Smooth muscle cell (in vitro differentiated cells): ENCODE results near the gene RPP40. TPM values are rescaled to one million over a fixed set of nuclear protein-coding genes. Genes with fewer than 3 reads are reported as not detected.

ENCODE experiments used
- DNase-seq: peaks from one replicate; lab custom pipeline; 2025; ENCODE audit not compliant: unreplicated experiment; lab: John Stamatoyannopoulos, UW
- H2AFZ ChIP-seq: fragments of 200-600 bp; sonication (generic); 2 replicates; pipeline ENCODE4 v1.6.0; 2016; ENCODE audit warnings: antibody characterized with exemption, low read depth, mild to moderate bottlenecking
- H3F3A ChIP-seq: fragments of 200-600 bp; sonication (generic); 2 replicates; pipeline ENCODE4 v1.6.0; 2017; ENCODE audit warnings: antibody characterized with exemption, low read depth
- H3K27ac ChIP-seq: fragments of 200-600 bp; sonication (generic); 2 replicates; pipeline ENCODE4 v1.5.1; 2016; ENCODE audit warnings: low read depth, mild to moderate bottlenecking
- H3K27me3 ChIP-seq: fragments of 200-600 bp; sonication (generic); 2 replicates; pipeline ENCODE4 v1.6.1; 2016; ENCODE audit warnings: low read depth, mild to moderate bottlenecking
- H3K36me3 ChIP-seq: fragments of 200-600 bp; sonication (generic); 2 replicates; pipeline ENCODE4 v1.5.1; 2016; ENCODE audit warnings: low read depth
- H3K4me1 ChIP-seq: fragments of 200-600 bp; sonication (generic); 2 replicates; pipeline ENCODE4 v1.5.1; 2016; ENCODE audit warnings: low read depth
- H3K4me2 ChIP-seq: fragments of 200-600 bp; sonication (generic); 2 replicates; pipeline ENCODE4 v1.6.0; 2016; ENCODE audit warnings: mild to moderate bottlenecking
- H3K4me3 ChIP-seq: fragments of 200-600 bp; sonication (generic); 2 replicates; pipeline ENCODE4 v1.5.1; 2016; ENCODE audit warnings: mild to moderate bottlenecking
- H3K79me2 ChIP-seq: fragments of 200-600 bp; sonication (generic); 2 replicates; pipeline ENCODE4 v1.6.0; 2016; ENCODE audit warnings: low read depth, mild to moderate bottlenecking
- H3K9ac ChIP-seq: fragments of 200-600 bp; sonication (generic); 2 replicates; pipeline ENCODE4 v1.6.0; 2016; ENCODE audit warnings: low read depth
- H3K9me3 ChIP-seq: fragments of 200-600 bp; sonication (generic); replicated peaks from 2 replicates; pipeline ENCODE4 v1.5.1; 2016; ENCODE audit warnings: low read depth
- H4K20me1 ChIP-seq: fragments of 200-600 bp; sonication (generic); 2 replicates; pipeline ENCODE4 v1.6.0; 2016; ENCODE audit warnings: low read depth
- WGBS: methylation state at CpG from one replicate; pipeline ENCODE4 v1.1.7; 2016; ENCODE audit warnings: low lambda C conversion rate; 5-methylcytosine and 5-hydroxymethylcytosine counted together
- polyA plus RNA-seq: library from polyadenylated mRNA; unstranded; fragments of >200 nt; fragmentation: Nextera tagmentation; extraction: Ambion mirVana; gene quantifications from 2 replicates; pipeline ENCODE4 v1.2.1, GENCODE V29; 2016
- total RNA-seq: library from RNA; depleted of rRNA; stranded (reverse); fragments of >200 nt; gene quantifications from 2 replicates; pipeline ENCODE4 v1.2.3, GENCODE V29; 2014
- TF ChIP-seq, protein P1 (sequence below): fragments of 200-600 bp; sonication (generic); IDR thresholded peaks from 2 replicates; pipeline ENCODE4 v1.5.1; 2017; ENCODE audit warnings: borderline replicate concordance, mild to moderate bottlenecking, antibody characterized with exemption; ENCODE audit not compliant: insufficient read depth, poor library complexity, severe bottlenecking

Gene RPP40
- total and polyA plus RNA-seq, 2 experiments from 2014 or later: 6.7 to 7.7 TPM

DNA sequence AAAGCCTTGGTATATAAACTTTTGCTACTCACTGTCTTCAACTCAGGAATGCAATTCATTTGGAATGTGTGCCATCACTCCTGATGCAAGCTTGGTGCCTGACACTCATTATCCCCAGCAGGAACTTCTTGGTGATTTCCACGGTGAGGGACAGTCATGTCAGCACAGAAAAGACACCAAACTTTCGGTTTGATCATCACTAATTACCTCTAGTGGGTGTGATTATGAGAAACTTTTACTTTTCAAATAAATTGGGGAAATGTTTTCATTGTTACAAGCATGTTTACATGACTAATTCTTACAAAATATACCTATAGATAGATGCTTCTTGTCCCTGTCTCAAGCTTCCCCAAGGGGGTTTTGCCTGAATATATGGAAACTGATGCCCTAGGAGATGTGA is 40.9 kb downstream of the RPP40 start:
- no peak overlapping the region for H3K4me3 ChIP-seq
- TF ChIP-seq, protein P1, sequence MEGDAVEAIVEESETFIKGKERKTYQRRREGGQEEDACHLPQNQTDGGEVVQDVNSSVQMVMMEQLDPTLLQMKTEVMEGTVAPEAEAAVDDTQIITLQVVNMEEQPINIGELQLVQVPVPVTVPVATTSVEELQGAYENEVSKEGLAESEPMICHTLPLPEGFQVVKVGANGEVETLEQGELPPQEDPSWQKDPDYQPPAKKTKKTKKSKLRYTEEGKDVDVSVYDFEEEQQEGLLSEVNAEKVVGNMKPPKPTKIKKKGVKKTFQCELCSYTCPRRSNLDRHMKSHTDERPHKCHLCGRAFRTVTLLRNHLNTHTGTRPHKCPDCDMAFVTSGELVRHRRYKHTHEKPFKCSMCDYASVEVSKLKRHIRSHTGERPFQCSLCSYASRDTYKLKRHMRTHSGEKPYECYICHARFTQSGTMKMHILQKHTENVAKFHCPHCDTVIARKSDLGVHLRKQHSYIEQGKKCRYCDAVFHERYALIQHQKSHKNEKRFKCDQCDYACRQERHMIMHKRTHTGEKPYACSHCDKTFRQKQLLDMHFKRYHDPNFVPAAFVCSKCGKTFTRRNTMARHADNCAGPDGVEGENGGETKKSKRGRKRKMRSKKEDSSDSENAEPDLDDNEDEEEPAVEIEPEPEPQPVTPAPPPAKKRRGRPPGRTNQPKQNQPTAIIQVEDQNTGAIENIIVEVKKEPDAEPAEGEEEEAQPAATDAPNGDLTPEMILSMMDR: no peak
- no peaks in the 10 kb centered on the region for H3K27me3 ChIP-seq
- H3K36me3 ChIP-seq: no peaks in the 10 kb centered on the region
- no peaks in the 10 kb centered on the region for H3K9me3 ChIP-seq
- no peaks in the 10 kb centered on the region for H3K79me2 ChIP-seq
- H3K4me2 ChIP-seq: no peak overlapping the region
- WGBS: 51% methylated on average over 2 of the region's 2 CpGs
- DNase-seq: no peak
- H4K20me1 ChIP-seq: no peaks in the 10 kb centered on the region
- no peaks in the 10 kb centered on the region for H3F3A ChIP-seq
- no peak overlapping the region for H3K27ac ChIP-seq
- no peaks in the 10 kb centered on the region for H3K4me1 ChIP-seq
- no peak overlapping the region for H3K9ac ChIP-seq
- no peak overlapping the region for H2AFZ ChIP-seq

DNA sequence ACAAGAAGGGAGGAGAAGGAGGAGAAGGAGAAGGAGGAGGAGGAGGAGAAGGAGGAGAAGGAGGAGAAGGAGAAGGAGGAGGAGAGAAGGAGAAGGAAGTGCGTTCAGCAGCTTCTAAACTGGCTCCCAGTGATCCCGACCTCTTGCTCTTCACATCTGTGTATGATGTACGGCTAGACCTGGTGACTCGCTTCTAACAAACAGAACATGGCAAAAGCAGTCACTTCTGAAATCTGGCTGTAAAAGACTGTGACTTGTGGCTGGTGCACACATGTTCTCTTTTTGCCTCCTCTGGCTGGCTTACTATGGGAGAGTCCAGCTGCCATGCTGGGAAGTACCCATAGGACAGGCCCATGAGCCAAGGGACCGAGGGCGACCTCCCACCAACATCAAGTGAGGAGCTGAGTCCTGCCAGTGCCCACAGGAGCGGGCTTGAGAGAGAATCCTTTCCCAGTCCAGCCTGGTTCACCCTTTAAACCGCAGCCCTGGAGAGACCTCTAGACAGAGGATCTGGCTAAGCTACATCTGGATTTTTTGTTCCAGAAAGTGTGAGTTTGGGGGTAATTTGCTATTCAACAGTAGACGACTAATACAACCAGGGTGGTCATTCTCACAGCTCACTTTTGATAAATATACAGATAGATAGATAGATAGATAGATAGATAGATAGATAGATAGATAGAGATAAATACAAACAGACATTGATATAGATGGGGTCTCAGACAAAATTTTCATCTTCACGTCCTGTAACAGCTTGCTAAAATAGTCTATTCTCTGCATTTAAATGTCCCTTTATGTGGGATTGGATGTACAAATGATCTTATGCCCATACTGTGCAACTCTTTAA is 42.3 kb downstream of the RPP40 start:
- H3K36me3 ChIP-seq: no peaks in the 10 kb centered on the region
- H3K4me2 ChIP-seq: no peak overlapping the region
- H3K4me3 ChIP-seq: no peak overlapping the region
- H3K9ac ChIP-seq: no peak overlapping the region
- H3K27me3 ChIP-seq: no peaks in the 10 kb centered on the region
- H2AFZ ChIP-seq: no peak overlapping the region
- no peaks in the 10 kb centered on the region for H3F3A ChIP-seq
- TF ChIP-seq, protein P1: no peak
- H3K79me2 ChIP-seq: no peaks in the 10 kb centered on the region
- WGBS: 89% methylated on average over 10 of the region's 10 CpGs
- no peaks in the 10 kb centered on the region for H4K20me1 ChIP-seq
- H3K4me1 ChIP-seq: no peaks in the 10 kb centered on the region
- H3K9me3 ChIP-seq: no peaks in the 10 kb centered on the region
- H3K27ac ChIP-seq: no peak overlapping the region
- no peak for DNase-seq

DNA sequence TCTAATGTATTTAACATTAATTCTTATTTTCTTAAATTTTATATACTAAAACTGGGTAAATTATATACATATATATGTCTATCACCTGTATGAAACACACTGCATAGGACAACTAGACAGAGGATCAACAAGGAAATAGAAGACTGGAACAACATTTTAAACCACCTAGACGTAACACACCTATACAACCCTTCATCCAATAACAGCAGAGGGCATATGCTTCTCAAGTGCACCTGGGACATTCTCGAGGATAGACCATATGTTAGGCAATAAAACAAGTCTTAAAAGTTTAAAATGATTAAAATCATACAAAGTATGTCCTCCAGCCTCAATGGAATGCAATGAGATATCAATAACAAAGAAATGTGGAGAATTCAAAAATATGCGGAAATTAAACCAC is 45.2 kb downstream of the RPP40 start:
- TF ChIP-seq, protein P1: no peak
- H2AFZ ChIP-seq: no peak overlapping the region
- no peaks in the 10 kb centered on the region for H3K9me3 ChIP-seq
- no peak for DNase-seq
- H3K27ac ChIP-seq: no peak overlapping the region
- H3F3A ChIP-seq: no peaks in the 10 kb centered on the region
- H3K9ac ChIP-seq: no peak overlapping the region
- H3K36me3 ChIP-seq: peaks cover 9% of the 10 kb centered on the region
- H3K4me1 ChIP-seq: no peaks in the 10 kb centered on the region
- 98% methylated on average over 3 of the region's 3 CpGs for WGBS
- H4K20me1 ChIP-seq: no peaks in the 10 kb centered on the region
- H3K79me2 ChIP-seq: no peaks in the 10 kb centered on the region
- H3K4me3 ChIP-seq: no peak overlapping the region
- H3K27me3 ChIP-seq: no peaks in the 10 kb centered on the region
- H3K4me2 ChIP-seq: no peak overlapping the region
